Measurements from ENCODE around the gene RTTN. TPM values are rescaled to one million over a fixed set of nuclear protein-coding genes. Genes with fewer than 3 reads are reported as not detected.
"Not testable (repeated sequence)": the region's sequence is repeated elsewhere in the genome, so short reads cannot be mapped to it uniquely, and the experiment has no call there.

RTTN gene
- total RNA-seq, 1 experiment from 2014 or later = 14.3 TPM

DNA sequence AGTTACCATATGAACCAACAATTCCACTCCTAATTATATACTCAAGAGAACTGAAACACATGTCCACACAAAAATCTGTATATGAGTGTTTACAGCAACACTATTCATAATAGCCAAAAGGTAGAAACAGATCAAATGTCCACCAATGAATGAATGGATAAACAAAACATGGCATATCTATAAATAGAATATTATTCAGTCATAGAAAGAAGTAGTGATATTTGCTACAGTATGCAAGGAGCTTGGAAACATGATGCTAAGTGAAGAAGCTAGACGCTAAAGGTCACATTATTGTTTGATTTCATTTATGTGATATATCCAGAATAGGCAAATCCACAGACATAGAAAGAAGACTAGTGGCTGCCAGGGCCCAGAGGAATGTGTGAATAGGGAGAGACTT is 92.0 kb downstream of the RTTN start:
- no TSS peak for BruUV-seq (replicated peaks)
- TF ChIP-seq, protein P1, sequence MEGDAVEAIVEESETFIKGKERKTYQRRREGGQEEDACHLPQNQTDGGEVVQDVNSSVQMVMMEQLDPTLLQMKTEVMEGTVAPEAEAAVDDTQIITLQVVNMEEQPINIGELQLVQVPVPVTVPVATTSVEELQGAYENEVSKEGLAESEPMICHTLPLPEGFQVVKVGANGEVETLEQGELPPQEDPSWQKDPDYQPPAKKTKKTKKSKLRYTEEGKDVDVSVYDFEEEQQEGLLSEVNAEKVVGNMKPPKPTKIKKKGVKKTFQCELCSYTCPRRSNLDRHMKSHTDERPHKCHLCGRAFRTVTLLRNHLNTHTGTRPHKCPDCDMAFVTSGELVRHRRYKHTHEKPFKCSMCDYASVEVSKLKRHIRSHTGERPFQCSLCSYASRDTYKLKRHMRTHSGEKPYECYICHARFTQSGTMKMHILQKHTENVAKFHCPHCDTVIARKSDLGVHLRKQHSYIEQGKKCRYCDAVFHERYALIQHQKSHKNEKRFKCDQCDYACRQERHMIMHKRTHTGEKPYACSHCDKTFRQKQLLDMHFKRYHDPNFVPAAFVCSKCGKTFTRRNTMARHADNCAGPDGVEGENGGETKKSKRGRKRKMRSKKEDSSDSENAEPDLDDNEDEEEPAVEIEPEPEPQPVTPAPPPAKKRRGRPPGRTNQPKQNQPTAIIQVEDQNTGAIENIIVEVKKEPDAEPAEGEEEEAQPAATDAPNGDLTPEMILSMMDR (conservative IDR thresholded peaks at IDR 0.05) = no peak
- TF ChIP-seq EZH2 (IDR thresholded peaks at IDR 0.05; ENCODE audit: low read depth) = no peak
- intact Hi-C loops (cut with micrococcal nuclease; ENCODE audit: unreplicated experiment) = no loop called here
- ChIA-PET CTCF (no interaction called here), POLR2A (ENCODE audit: unreplicated experiment) (no interaction called here)
- H3K27ac ChIP-seq = no peak overlapping the region
- no peaks in the 10 kb centered on the region for H3K79me2 ChIP-seq (ENCODE audit: low read depth)
- no peaks in the 10 kb centered on the region for H3K9me3 ChIP-seq (ENCODE audit: insufficient read depth, low read depth)
- H3F3A ChIP-seq (ENCODE audit: insufficient read depth, low read depth) = no peaks in the 10 kb centered on the region
- H3K4me1 ChIP-seq (replicated peaks; ENCODE audit: insufficient read depth) = no peaks in the 10 kb centered on the region
- no peaks in the 10 kb centered on the region for H3K27me3 ChIP-seq (ENCODE audit: insufficient read depth, low read depth)
- no peaks in the 10 kb centered on the region for H4K20me1 ChIP-seq (ENCODE audit: insufficient read depth)
- DNase-seq = no peak
- no peak overlapping the region for H3K4me2 ChIP-seq
- no peak overlapping the region for H2AFZ ChIP-seq
- no peak overlapping the region for H3K4me3 ChIP-seq
- H3K9me2 ChIP-seq (ENCODE audit: insufficient read depth) = 0 out of 2 replicates have a peak, but pooled peaks cover 7% of the 10 kb centered on the region
- H3K36me3 ChIP-seq (ENCODE audit: low read depth) = no peaks in the 10 kb centered on the region

DNA sequence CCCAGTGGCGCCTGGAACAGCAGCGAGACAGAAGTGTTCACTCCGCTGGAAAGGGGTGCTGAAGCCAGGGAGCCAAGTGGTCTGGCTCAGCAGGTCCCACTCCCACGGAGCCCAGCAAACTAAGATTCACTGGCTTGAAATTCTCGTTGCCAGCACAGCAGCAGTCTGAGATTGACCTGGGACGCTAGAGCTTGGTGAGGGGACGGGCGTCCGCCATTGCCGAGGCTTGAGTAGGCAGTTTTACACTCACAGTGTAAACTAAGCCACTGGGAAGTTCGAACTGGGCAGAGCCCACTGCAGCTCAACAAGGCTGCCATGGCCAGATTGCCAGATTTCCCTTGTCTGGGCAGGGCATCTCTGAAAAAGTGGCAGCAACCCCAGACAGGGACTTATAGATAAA is 94.8 kb downstream of the RTTN start:
- Histone ChIP-seq H3F3A (ENCODE audit: insufficient read depth, low read depth) (no peaks in the 10 kb centered on the region), H3K79me2 (ENCODE audit: low read depth) (no peaks in the 10 kb centered on the region), H4K20me1 (ENCODE audit: insufficient read depth) (no peaks in the 10 kb centered on the region), H3K27ac (no peak overlapping the region), H3K9me3 (ENCODE audit: insufficient read depth, low read depth) (no peaks in the 10 kb centered on the region), H3K4me2 (no peak overlapping the region), H3K9me2 (ENCODE audit: insufficient read depth) (no peaks in the 10 kb centered on the region), H3K4me3 (no peak overlapping the region), H3K27me3 (ENCODE audit: insufficient read depth, low read depth) (no peaks in the 10 kb centered on the region), H3K4me1 (replicated peaks; ENCODE audit: insufficient read depth) (no peaks in the 10 kb centered on the region), H2AFZ (no peak overlapping the region), H3K36me3 (ENCODE audit: low read depth) (no peaks in the 10 kb centered on the region)
- no peak for DNase-seq
- BruUV-seq (replicated peaks) = no TSS peak
- ChIA-PET CTCF (no interaction called here), POLR2A (ENCODE audit: unreplicated experiment) (no interaction called here)
- TF ChIP-seq, protein P1 (conservative IDR thresholded peaks at IDR 0.05) = no peak
- TF ChIP-seq EZH2 (IDR thresholded peaks at IDR 0.05; ENCODE audit: low read depth) = no peak
- intact Hi-C loops (cut with micrococcal nuclease; ENCODE audit: unreplicated experiment) = no loop called here

DNA sequence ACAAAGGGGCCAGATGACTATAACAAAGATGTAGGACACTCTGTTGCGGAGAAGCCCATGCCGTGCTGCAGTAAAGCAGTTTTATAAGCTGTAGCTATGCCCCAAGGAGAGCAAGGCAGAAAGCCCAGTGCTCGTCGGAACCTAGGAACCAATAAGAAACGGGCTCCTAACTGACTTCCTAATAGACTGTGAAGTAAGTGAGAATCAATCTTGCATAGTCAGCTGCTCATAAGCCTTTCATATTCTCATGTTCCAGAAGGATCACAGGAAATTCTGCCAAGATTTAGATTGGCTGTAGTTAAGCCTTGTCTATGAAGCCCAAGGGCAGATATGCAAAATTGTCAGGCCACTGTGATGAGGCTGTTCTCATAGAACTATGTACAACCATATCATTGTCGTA is 98.4 kb downstream of the RTTN start:
- Histone ChIP-seq H3K9me2 (ENCODE audit: insufficient read depth) (no peaks in the 10 kb centered on the region), H3K4me3 (no peak overlapping the region), H2AFZ (no peak overlapping the region), H3K27ac (no peak overlapping the region), H3K27me3 (ENCODE audit: insufficient read depth, low read depth) (no peaks in the 10 kb centered on the region), H3K9me3 (ENCODE audit: insufficient read depth, low read depth) (no peaks in the 10 kb centered on the region), H3K36me3 (ENCODE audit: low read depth) (no peaks in the 10 kb centered on the region), H3K4me2 (no peak overlapping the region), H3F3A (ENCODE audit: insufficient read depth, low read depth) (no peaks in the 10 kb centered on the region), H3K79me2 (ENCODE audit: low read depth) (no peaks in the 10 kb centered on the region), H4K20me1 (ENCODE audit: insufficient read depth) (no peaks in the 10 kb centered on the region), H3K4me1 (replicated peaks; ENCODE audit: insufficient read depth) (no peaks in the 10 kb centered on the region)
- POLR2A ChIA-PET (ENCODE audit: unreplicated experiment) = no interaction called here
- no peak for TF ChIP-seq EZH2 (IDR thresholded peaks at IDR 0.05; ENCODE audit: low read depth)
- TF ChIP-seq, protein P1 (conservative IDR thresholded peaks at IDR 0.05) = no peak
- DNase-seq = no peak
- CTCF ChIA-PET = no interaction called here
- intact Hi-C loops (cut with micrococcal nuclease; ENCODE audit: unreplicated experiment) = no loop called here
- BruUV-seq (replicated peaks) = no TSS peak

DNA sequence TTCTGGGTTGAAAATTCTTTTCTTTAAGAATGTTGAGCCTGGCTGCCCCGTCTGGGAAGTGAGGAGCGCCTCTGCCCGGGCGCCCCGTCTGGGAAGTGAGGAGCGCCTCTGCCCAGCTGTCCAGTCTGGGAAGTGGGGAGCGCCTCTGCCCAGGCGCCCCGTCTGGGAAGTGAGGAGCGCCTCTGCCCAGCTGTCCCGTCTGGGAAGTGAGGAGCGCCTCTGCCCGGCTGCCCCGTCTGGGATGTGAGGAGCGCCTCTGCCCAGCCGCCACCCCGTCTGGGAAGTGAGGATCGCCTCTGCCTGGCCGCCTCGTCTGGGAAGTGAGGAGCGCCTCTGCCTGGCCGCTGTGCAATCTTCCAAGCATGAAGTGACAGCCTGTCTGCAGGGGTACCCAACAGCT is 102.6 kb downstream of the RTTN start:
- H4K20me1 ChIP-seq (ENCODE audit: insufficient read depth); H3K9me2 ChIP-seq (ENCODE audit: insufficient read depth); H3K79me2 ChIP-seq (ENCODE audit: low read depth); H3K4me3 ChIP-seq; H3K27me3 ChIP-seq (ENCODE audit: insufficient read depth, low read depth); H3K27ac ChIP-seq; H3K36me3 ChIP-seq (ENCODE audit: low read depth); DNase-seq; H2AFZ ChIP-seq; intact Hi-C loops (cut with micrococcal nuclease; ENCODE audit: unreplicated experiment); H3K4me2 ChIP-seq; H3F3A ChIP-seq (ENCODE audit: insufficient read depth, low read depth); CTCF ChIA-PET; H3K4me1 ChIP-seq (replicated peaks; ENCODE audit: insufficient read depth); POLR2A ChIA-PET (ENCODE audit: unreplicated experiment); H3K9me3 ChIP-seq (ENCODE audit: insufficient read depth, low read depth); BruUV-seq (replicated peaks): not testable (repeated sequence)

Measured in PC-9 (cell line).